IPS DF 6.9 (cell line): Measurements from ENCODE around the gene CCDC170.
"Not testable (repeated sequence)": the region's sequence is repeated elsewhere in the genome, so short reads cannot be mapped to it uniquely, and the experiment has no call there.

ENCODE experiments used
- DNase-seq: peaks from one replicate; pipeline ENCODE4 v3.0.0-alpha.2; 2013; ENCODE audit warnings: low read depth, low spot score
- H3K27ac ChIP-seq: one replicate; pipeline ENCODE4 v1.5.1; 2013; ENCODE audit warnings: low read length, control low read depth
- H3K27me3 ChIP-seq: 2 replicates; pipeline ENCODE4 v1.6.1; 2013; ENCODE audit warnings: mild to moderate bottlenecking, low read length; ENCODE audit not compliant: control insufficient read depth, insufficient read depth
- H3K36me3 ChIP-seq: 2 replicates; pipeline ENCODE4 v1.6.1; 2013; ENCODE audit warnings: low read length; ENCODE audit not compliant: control insufficient read depth, insufficient read depth
- H3K4me1 ChIP-seq: 2 replicates; pipeline ENCODE4 v1.6.1; 2013; ENCODE audit warnings: low read length; ENCODE audit not compliant: control insufficient read depth, insufficient read depth
- H3K4me3 ChIP-seq: 2 replicates; pipeline ENCODE4 v1.5.1; 2013; ENCODE audit warnings: mild to moderate bottlenecking, low read length
- H3K9me3 ChIP-seq: 2 replicates; pipeline ENCODE4 v1.6.1; 2013; ENCODE audit warnings: low read length, inconsistent platforms; ENCODE audit not compliant: control insufficient read depth, insufficient read depth
- WGBS: extraction: QIAGEN DNeasy Blood & Tissue Kit; methylation state at CpG from one replicate; pipeline ENCODE4 v1.1.7; 2013; ENCODE audit warnings: mixed read lengths, missing lambda C conversion rate; ENCODE audit not compliant: insufficient read length, insufficient coverage; 5-methylcytosine and 5-hydroxymethylcytosine counted together

Gene CCDC170

GRCh38 chr6:151512481-151512880 lies 18.7 kb downstream of the CCDC170 start:
- no peaks in the 10 kb centered on the region; the same call in 1 of the 2 replicates for H3K9me3 ChIP-seq
- no peak overlapping the region for H3K4me3 ChIP-seq
- DNase-seq, result no peak
- H3K27ac ChIP-seq, result no peak overlapping the region
- H3K27me3 ChIP-seq, result no peaks in the 10 kb centered on the region
- H3K36me3 ChIP-seq, result no peaks in the 10 kb centered on the region
- no CpG with 5 or more reads among the region's 5 CpGs for WGBS
- no peaks in the 10 kb centered on the region for H3K4me1 ChIP-seq

DNA sequence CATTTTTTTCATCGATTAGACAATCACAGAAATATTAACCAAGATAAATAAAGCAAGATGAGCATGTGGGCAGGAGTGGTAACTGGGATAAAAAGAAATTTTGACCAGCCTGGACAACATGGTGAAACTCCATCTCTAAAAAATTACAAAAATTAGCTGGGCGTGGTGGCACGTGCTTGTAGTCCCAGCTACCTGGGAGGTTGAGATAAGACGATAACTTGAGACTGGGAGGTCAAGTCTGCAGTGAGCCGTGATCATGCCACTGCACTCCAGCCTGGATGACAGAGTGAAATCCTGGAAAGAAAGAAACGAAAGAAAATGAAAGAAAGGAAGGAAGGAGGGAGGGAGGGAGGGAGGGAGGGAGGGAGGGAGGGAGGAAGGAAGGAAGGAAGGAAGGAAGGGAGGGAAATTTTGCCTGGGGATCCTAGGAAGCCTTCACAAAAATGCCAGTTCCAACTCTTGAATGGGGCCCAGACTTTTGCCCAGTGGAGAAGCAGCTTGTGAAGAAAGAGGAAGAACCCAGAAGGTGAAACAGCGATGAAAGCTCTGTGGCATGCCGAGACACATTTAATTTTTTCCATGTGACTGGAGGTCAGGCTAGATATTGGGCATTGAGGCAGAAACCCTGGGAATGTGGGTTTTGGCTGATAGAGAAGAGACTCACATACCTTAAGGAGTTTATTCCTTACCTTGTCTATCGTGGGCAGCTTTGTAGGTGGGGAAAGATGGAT lies 20.3 kb downstream of the CCDC170 start:
- Histone ChIP-seq H3K27me3 (no peaks in the 10 kb centered on the region), H3K36me3 (no peaks in the 10 kb centered on the region), H3K9me3 (peaks cover 1% of the 10 kb centered on the region; the same call in 1 of the 2 replicates), H3K4me3 (no peak overlapping the region), H3K4me1 (no peaks in the 10 kb centered on the region), H3K27ac (no peak overlapping the region)
- no peak for DNase-seq
- no CpG with 5 or more reads among the region's 9 CpGs for WGBS

DNA sequence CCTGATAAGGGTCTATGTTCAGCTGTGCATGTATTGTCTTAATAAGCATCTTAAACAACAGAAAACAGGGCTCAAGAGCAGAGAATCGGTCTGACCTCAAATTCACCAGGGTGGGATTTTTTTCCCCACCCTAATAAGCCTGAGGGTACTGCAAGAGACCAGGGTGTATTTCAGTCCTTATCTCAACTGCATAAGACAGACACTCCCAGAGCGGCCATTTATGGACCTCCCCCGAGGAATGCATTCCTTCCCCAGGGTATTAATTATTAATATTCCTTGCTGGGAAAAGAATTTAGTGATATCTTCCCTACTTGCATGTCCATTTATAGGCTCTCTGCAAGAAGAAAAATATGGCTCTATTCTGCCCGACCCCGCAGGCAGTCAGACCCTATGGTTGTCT lies 25.2 kb downstream of the CCDC170 start:
- not testable (repeated sequence) for H3K4me3 ChIP-seq, DNase-seq, H3K9me3 ChIP-seq, H3K4me1 ChIP-seq, H3K27ac ChIP-seq, H3K27me3 ChIP-seq, H3K36me3 ChIP-seq
- WGBS, result no CpG with 5 or more reads among the region's 5 CpGs

DNA sequence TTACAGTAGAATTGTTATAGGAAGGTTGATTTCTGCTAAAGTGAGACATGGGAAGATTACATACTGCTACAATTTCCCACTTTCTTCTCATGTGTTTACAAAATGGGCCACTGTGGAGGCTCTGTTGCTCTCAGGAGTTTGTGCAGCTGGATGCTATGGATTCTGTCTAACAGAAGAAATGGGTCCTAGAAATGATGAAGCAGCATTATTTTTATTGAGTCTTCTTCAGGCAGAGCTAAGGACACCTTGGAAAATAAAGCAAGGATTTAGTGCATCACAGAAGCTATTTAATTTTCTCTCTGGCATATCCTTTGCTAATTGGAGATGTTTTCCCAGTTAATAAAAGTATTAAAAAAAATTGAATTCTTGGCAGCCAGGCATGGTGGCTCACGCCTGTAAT lies 29.2 kb downstream of the CCDC170 start:
- Histone ChIP-seq H3K4me3 (no peak overlapping the region), H3K36me3 (no peaks in the 10 kb centered on the region), H3K27me3 (no peaks in the 10 kb centered on the region), H3K27ac (no peak overlapping the region), H3K4me1 (no peaks in the 10 kb centered on the region), H3K9me3 (no peaks in the 10 kb centered on the region; the same call in 1 of the 2 replicates)
- no peak for DNase-seq
- WGBS, result no CpG with 5 or more reads among the region's 1 CpG

GRCh38 chr6:151524059-151524458 lies 30.2 kb downstream of the CCDC170 start:
- H3K27me3 ChIP-seq, result no peaks in the 10 kb centered on the region
- no peak overlapping the region for H3K27ac ChIP-seq
- H3K4me3 ChIP-seq, result no peak overlapping the region
- H3K9me3 ChIP-seq, result no peaks in the 10 kb centered on the region; the same call in 1 of the 2 replicates
- DNase-seq, result no peak
- no CpG with 5 or more reads among the region's 2 CpGs for WGBS
- H3K4me1 ChIP-seq, result no peaks in the 10 kb centered on the region
- H3K36me3 ChIP-seq, result no peaks in the 10 kb centered on the region

- Histone ChIP-seq H3K36me3 (no peaks in the 10 kb centered on the region), H3K27ac (no peak overlapping the region), H3K4me1 (no peaks in the 10 kb centered on the region), H3K27me3 (no peaks in the 10 kb centered on the region), H3K9me3 (no peaks in the 10 kb centered on the region), H3K4me3 (no peak overlapping the region)
- WGBS, result no CpG with 5 or more reads among the region's 3 CpGs
- no peak for DNase-seq
Measured at GRCh38 chr6:151534576-151534975, 40.8 kb downstream of the CCDC170 start.

DNA sequence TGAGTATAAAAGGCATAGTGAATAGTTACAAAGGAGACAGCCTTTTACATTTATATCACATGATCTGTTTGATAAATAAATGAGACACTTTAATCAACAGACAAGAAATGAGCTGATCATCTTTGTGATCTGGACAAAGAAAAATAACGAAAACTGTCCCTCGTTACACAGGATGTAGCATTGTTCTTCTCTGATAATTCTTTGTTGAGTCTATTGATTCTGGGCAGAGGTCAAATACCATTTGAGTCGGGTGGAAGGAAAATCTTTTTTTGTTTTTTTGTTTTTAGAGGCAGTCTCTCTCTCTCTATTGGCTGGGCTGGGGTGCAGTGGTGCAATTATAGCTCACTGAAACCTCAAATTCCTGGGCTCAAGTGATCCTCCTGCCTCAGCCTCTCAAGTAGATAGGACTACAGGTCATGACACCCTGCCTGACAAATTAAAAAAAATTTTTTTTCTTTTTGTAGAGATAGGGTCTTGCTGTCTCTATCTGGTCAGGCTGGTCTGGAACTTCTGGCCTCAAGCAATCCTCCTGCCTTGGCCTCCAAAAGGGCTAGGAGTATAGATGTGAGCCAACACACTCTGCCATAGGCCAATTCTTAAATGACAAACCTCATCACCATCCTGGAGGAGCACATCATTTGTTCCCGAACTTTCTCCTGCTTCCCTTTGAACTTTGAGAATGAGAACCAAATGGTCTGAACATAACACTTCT lies 41.8 kb downstream of the CCDC170 start:
- WGBS, result no CpG with 5 or more reads among the region's 4 CpGs
- Histone ChIP-seq H3K36me3 (no peaks in the 10 kb centered on the region), H3K9me3 (no peaks in the 10 kb centered on the region), H3K4me3 (no peak overlapping the region), H3K4me1 (no peaks in the 10 kb centered on the region), H3K27ac (no peak overlapping the region), H3K27me3 (no peaks in the 10 kb centered on the region)
- DNase-seq, result no peak

DNA sequence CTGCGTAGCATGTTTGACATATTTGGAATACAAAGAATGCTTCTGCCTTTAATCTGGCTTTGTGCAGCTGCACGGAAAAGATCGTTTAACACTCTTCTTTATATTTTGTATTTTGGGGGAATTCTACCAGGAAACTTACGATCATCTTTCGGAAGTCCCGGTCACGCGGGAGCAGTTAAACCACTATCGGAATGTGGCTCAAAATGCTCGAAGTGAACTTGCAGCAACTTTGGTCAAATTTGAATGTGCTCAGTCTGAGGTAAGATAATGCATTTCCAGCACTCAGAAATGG lies 42.3 kb downstream of the CCDC170 start:
- Histone ChIP-seq H3K27ac (no peak overlapping the region), H3K4me1 (no peaks in the 10 kb centered on the region), H3K4me3 (no peak overlapping the region), H3K9me3 (no peaks in the 10 kb centered on the region), H3K36me3 (no peaks in the 10 kb centered on the region), H3K27me3 (no peaks in the 10 kb centered on the region)
- DNase-seq, result no peak
- no CpG with 5 or more reads among the region's 10 CpGs for WGBS

GRCh38 chr6:151537556-151537955 lies 43.7 kb downstream of the CCDC170 start:
- H3K36me3 ChIP-seq, result no peaks in the 10 kb centered on the region
- H3K27ac ChIP-seq, result no peak overlapping the region
- no peaks in the 10 kb centered on the region for H3K27me3 ChIP-seq
- H3K4me1 ChIP-seq, result no peaks in the 10 kb centered on the region
- no peak overlapping the region for H3K4me3 ChIP-seq
- no peak for DNase-seq
- no peaks in the 10 kb centered on the region for H3K9me3 ChIP-seq

- H3K4me3 ChIP-seq, result no peak overlapping the region
- no peaks in the 10 kb centered on the region for H3K4me1 ChIP-seq
- no CpG with 5 or more reads among the region's 1 CpG for WGBS
- H3K27ac ChIP-seq, result no peak overlapping the region
- H3K27me3 ChIP-seq, result no peaks in the 10 kb centered on the region
- DNase-seq, result no peak
- no peaks in the 10 kb centered on the region for H3K36me3 ChIP-seq
- H3K9me3 ChIP-seq, result no peaks in the 10 kb centered on the region
Measured at GRCh38 chr6:151539506-151540268, 45.9 kb downstream of the CCDC170 start.
